Medulla oblongata (tissue), 1 donor: Measurements from ENCODE around the gene GCLM.
"Not testable (repeated sequence)": the region's sequence is repeated elsewhere in the genome, so short reads cannot be mapped to it uniquely, and the experiment has no call there.

ENCODE experiments used
- DNase-seq: peaks from one replicate; pipeline ENCODE4 v3.0.0-alpha.2; 2015; ENCODE audit errors: extremely low spot score

GCLM gene

GRCh38 chr1:93909146-93910050 is at the start of gene GCLM:
Gene GCLM (minus strand): TSS chr1:93909430. CDS start chr1:93909163, 267 bp downstream.
- DNase-seq = peak; percentile 87

- no peak for DNase-seq
Measured at GRCh38 chr1:93958726-93959100, 49.5 kb upstream of the GCLM start.

- DNase-seq = no peak
Measured at GRCh38 chr1:93958032-93958725, 48.9 kb upstream of the GCLM start.

GRCh38 chr1:93955765-93956164 is 46.5 kb upstream of the GCLM start:
- no peak for DNase-seq

GRCh38 chr1:93947002-93947686 is 37.9 kb upstream of the GCLM start:
- not testable (repeated sequence) for DNase-seq

GRCh38 chr1:93938461-93939145 is 29.4 kb upstream of the GCLM start:
- DNase-seq = no peak

- DNase-seq = no peak
Measured at GRCh38 chr1:93937997-93938396, 28.8 kb upstream of the GCLM start.

- DNase-seq = no peak
Measured at GRCh38 chr1:93925206-93925605, 16.0 kb upstream of the GCLM start.

- no peak for DNase-seq
Measured at GRCh38 chr1:93919780-93920179, 10.6 kb upstream of the GCLM start.

GRCh38 chr1:93917302-93917701 is 8.1 kb upstream of the GCLM start:
- DNase-seq = no peak

GRCh38 chr1:93910880-93911279 is 1.6 kb upstream of the GCLM start:
- not testable (repeated sequence) for DNase-seq

- no peak for DNase-seq
Measured at GRCh38 chr1:93910305-93910704, 1.1 kb upstream of the GCLM start.

- no peak for DNase-seq
Measured at GRCh38 chr1:93908394-93909145, 660 bp downstream of the GCLM start.

- DNase-seq = no peak
Measured at GRCh38 chr1:93907718-93908117, 1.5 kb downstream of the GCLM start.

- DNase-seq = no peak
Measured at GRCh38 chr1:93906480-93906879, 2.8 kb downstream of the GCLM start.

GRCh38 chr1:93905734-93906133 is 3.5 kb downstream of the GCLM start:
- no peak for DNase-seq

GRCh38 chr1:93905051-93905450 is 4.2 kb downstream of the GCLM start:
- no peak for DNase-seq

- DNase-seq = no peak
Measured at GRCh38 chr1:93904228-93904627, 5.0 kb downstream of the GCLM start.

- DNase-seq = no peak
Measured at GRCh38 chr1:93900723-93901504, 8.3 kb downstream of the GCLM start.

- no peak for DNase-seq
Measured at GRCh38 chr1:93899543-93900207, 9.6 kb downstream of the GCLM start.
